GM12801 (cell line): ENCODE data around the gene RHOXF1.
"Not testable (repeated sequence)": the region's sequence is repeated elsewhere in the genome, so short reads cannot be mapped to it uniquely, and the experiment has no call there.

Experiments
- TF ChIP-seq, protein P1 (sequence below): IDR thresholded peaks from one replicate; pipeline ENCODE4 v1.5.1; 2011; ENCODE audit warnings: control low read depth; ENCODE audit not compliant: insufficient read length; ENCODE audit errors: extremely low read depth

Gene RHOXF1

DNA sequence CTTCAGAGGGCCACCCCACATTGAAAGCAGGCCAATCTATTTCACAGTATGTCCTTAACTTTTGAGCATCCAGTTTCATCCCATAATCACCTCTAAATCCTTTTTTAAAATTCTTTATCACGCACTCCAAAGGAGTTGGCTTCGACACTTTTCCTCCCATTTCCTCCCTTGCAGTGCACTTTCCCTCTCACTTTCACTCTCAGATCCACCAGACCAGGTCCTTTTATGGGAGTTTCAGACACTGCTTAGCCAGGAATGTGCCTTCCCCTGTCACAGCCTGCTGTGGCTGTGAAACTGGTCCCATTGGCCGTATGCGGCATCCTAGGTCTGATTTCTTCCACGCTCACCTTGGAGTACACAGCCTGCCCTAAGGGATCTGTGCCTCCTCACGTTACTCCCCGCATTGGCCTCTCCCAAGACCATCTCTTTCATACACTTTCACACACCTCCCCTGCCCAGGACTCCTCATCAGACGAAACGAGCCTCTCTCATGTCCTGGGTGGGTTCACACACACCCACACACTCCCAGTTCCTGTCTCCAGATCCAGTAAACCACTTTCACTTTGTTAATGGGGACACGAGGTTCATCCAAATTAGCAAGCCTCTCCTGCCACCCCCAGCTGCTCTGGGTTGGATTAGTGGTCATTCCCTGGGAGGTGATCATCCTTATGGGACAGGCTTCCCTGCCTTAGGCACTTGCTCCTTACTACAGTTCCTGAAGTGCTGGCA lies 28.3 kb downstream of the RHOXF1 start:
- TF ChIP-seq, protein P1, sequence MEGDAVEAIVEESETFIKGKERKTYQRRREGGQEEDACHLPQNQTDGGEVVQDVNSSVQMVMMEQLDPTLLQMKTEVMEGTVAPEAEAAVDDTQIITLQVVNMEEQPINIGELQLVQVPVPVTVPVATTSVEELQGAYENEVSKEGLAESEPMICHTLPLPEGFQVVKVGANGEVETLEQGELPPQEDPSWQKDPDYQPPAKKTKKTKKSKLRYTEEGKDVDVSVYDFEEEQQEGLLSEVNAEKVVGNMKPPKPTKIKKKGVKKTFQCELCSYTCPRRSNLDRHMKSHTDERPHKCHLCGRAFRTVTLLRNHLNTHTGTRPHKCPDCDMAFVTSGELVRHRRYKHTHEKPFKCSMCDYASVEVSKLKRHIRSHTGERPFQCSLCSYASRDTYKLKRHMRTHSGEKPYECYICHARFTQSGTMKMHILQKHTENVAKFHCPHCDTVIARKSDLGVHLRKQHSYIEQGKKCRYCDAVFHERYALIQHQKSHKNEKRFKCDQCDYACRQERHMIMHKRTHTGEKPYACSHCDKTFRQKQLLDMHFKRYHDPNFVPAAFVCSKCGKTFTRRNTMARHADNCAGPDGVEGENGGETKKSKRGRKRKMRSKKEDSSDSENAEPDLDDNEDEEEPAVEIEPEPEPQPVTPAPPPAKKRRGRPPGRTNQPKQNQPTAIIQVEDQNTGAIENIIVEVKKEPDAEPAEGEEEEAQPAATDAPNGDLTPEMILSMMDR = no peak

DNA sequence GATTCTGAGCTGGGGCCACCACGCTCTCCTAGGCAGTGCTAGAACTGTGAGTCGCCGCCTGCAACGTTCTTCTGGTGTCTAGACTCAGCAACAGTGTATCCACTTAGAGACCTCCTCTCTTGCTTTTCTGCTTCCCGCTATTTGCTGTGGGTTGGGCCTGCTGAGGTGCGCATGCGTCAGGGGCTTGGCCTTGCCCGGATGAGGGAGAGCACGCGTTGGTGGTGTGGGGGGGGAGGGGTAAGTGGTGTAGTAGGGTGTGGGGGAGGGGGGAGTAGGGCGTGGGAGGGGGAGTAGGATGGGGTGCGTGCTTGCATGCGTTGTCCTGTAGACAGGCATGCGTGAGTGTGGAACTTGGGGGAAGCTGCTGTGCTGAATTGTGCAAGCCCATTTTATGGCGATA lies 38.1 kb downstream of the RHOXF1 start, which contains the start of gene RHOXF2B:
Gene RHOXF2B (minus strand): TSS at position 101 of the 400 bp plus-strand sequence. CDS start 138 bp downstream, outside the sequence.
- TF ChIP-seq, protein P1 = not testable (repeated sequence)
